GM12891 (cell line): ENCODE data around the gene KRTAP4-5.

Source experiments
- POLR2A ChIP-seq: IDR thresholded peaks from 2 replicates; pipeline ENCODE4 v1.6.1; 2011; ENCODE audit warnings: low read depth, low read length, control low read depth
- POLR2AphosphoS5 ChIP-seq: IDR thresholded peaks from 2 replicates; pipeline ENCODE4 v1.6.1; 2011; ENCODE audit warnings: low read depth, low read length, control low read depth
- POU2F2 ChIP-seq: IDR thresholded peaks from 2 replicates; pipeline ENCODE4 v1.6.1; 2011; ENCODE audit warnings: low read depth, mild to moderate bottlenecking, control low read depth, low read length, moderate library complexity

DNA sequence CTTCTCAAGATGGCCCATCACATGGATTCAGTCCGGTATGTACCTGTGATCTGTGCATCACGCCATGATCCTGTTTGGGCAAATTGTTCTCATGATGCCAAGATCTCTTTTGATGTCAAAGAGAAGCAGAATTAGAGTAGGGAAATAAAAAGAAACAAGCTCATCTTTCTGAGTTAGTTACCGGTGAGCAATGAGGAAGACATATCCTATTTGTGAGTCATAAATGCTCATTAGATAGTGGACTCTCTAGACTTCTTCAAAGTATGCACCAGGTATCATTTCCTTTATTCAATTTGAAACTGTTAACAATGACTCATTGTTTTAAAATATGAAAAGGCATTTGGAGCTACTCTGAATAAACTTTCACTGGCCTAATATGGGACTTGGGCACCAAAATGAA is 17.6 kb downstream of the KRTAP4-5 start:
- TF ChIP-seq POLR2AphosphoS5 (no peak), POLR2A (no peak), POU2F2 (no peak)
